HG03280 (cell line): Measurements from ENCODE around the gene KIR3DL2.
"Not testable (repeated sequence)": the region's sequence is repeated elsewhere in the genome, so short reads cannot be mapped to it uniquely, and the experiment has no call there.

Experiments
- ATAC-seq: cut with Tn5 transposase; IDR thresholded peaks from one replicate; pipeline ENCODE4 v1.9.1; 2021; ENCODE audit warnings: mild to moderate bottlenecking, moderate library complexity; ENCODE audit not compliant: unreplicated experiment

KIR3DL2 gene

DNA sequence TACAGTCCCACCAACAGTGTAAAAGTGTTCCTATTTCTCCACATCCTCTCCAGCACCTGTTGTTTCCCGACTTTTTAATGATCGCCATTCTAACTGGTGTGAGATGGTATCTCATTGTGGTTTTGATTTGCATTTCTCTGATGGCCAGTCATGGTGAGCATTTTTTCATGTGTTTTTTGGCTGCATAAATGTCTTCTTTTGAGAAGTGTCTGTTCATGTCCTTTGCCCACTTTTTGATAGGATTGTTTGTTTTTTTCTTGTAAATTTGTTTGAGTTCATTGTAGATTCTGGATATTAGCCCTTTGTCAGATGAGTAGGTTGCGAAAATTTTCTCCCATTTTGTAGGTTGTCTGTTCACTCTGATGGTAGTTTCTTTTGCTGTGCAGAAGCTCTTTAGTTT, 13.2 kb downstream of the KIR3DL2 start:
- ATAC-seq: not testable (repeated sequence)

DNA sequence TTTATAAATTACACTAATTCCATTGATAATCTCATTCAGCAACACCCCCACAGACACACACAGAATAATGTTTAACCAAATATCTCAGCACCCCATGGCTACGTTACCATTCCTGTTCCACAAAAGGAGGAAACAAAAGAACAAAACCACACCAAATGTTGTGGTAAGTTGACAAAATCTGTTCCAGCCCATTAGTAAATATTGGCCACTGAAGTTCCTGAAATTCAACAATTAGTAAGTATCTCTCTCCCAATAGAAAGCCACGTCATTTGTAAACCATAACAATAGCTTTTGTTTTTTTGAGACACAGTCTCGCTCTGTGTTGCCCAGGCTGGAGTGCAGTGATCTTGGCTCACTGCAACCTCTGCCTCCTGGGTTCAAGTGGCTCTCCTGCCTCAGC, 21.5 kb downstream of the KIR3DL2 start:
- ATAC-seq: no peak

DNA sequence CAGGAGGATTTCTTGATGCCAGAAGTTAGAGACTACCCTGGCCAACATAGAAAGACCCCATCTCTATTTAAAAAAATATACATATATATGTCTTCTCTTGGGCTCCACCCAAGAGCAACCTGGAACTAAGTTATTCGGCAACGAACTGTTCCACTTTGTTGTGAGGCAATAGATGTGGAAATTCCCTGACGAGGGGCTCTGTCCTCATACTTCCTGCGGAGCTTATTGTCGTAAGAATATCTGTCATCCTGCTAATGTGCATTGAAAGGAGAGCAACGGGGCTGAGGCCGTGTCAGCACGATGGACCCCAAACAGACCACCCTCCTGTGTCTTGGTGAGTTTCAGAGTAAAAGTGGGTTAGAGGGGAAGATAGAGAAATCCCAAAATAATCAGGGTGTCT, 23.7 kb downstream of the KIR3DL2 start, which contains the start of gene FCAR:
TSS of gene FCAR (plus strand) at position 246 of the 400 bp plus-strand sequence. CDS start at position 301, 55 bp downstream.
- no peak for ATAC-seq

DNA sequence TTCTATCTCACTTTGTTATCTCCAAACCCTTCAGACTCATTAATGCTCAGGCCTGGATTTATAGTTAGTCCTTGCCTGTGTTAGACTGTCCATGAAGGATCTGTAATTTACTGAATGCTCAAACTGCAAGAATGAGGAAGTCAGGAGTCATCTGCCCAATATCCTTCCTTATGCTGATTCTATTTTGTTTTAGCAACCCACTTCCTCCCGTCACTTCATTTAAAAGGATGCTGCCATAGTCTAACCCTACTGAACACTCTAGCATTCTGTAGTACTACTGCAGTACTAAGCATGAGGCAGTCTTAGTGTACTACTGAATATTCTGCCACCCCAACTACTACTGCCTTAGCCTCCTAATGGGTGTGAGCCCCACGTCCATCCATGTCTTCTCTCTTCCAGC, 25.3 kb downstream of the KIR3DL2 start:
- no peak for ATAC-seq

DNA sequence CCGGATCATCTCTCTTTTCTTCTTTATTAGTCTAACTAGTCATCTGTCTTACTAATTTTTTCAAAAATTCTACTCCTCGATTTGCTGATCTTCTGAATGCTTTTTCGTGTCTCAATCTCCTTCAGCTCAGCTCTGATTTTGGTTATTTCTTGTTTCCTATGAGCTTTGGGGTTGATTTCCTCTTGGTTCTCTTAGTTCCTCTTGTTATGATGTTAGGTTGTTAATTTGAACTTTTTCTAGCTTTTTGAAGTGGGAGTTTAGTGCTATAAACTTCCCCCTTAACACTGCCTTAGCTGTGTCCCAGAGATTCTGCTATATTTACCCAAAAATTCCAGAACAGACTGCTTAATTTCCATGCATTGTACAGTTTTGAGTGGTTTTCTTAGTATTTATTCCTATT, 27.2 kb downstream of the KIR3DL2 start:
- ATAC-seq: no peak

DNA sequence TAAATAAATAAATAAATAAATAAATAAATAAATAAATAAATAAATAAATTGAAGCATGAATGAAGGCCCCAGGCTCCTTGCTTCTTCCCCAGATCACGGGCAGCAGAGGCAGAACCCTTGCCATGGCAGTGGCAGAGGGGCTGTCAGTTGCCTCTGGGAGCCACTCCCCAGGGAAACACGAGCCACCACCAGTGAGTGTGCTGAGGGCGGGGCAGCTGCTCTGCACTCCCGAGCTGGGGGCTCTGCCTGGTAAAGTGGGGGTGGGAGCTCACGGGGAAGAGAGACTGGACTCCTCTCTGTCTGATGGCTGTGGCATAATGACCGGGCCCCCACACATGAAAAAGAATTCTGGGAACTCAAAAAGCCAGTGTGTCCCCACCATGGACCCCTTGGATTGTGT, 31.6 kb downstream of the KIR3DL2 start:
- no peak for ATAC-seq

DNA sequence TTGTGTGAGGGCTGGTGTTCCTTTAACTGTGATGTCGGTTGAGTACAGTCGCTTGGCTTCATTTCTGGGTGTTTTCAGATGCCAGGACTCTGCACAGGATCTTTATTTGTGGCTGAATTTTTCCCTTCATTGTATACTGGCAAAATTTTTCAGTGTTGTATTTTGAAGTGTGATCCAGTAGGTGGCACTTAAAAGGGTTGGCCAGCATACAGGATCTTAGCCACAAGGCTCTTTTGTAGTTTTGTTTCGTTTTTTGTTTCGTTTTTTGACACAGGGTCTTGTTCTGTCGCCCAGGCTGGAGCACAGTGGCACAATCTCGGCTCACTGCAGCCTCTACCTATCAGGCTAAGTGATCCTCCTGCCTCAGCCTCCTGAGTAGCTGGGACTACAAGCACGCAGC, 32.5 kb downstream of the KIR3DL2 start:
- no peak for ATAC-seq

DNA sequence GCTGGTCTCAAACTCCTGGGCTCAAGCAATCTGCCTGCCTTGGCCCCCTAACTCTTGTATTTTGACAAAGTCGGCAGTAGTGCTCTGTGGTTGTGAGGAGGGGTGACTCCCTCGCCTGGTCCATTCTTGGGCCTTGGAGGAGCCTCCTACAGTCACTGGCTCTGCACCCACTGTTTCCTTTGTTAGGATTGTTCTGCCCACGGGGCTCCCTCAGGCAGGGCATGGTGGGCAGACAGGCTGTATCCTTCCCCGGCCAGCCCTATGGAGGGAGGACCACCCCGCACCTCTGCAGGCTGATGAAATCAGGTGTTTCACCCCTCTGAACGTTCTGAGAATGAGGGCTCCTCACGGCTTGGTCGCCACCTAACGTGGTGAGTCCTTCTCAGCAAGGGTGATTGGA, 33.0 kb downstream of the KIR3DL2 start:
- no peak for ATAC-seq

DNA sequence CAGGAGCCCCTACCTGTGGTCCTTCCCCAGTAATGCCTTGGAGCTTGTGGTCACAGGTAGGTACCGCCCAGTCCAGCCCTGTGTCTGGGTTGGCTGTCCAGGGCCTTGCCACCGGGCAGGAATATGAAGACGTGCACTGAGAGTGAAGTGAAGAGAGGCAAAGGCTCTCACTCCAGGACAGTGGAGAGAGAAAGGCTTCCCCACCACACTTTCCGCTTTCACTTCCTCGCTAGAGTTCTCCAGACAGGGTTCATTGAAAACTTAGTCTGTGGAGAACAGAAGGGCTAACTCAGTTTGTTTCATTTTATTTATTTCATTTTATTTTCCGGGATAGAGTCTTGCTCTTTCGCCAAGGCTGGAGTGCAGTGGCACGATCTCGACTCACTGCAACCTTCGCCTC, 38.0 kb downstream of the KIR3DL2 start:
- ATAC-seq: no peak

DNA sequence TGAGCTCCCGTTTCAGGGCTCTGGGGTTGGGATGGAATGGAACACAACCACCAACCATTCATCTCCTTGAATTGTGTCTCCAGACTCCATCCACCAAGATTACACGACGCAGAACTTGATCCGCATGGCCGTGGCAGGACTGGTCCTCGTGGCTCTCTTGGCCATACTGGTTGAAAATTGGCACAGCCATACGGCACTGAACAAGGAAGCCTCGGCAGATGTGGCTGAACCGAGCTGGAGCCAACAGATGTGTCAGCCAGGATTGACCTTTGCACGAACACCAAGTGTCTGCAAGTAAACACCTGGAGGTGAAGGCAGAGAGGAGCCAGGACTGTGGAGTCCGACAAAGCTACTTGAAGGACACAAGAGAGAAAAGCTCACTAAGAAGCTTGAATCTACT, 39.3 kb downstream of the KIR3DL2 start:
- no peak for ATAC-seq

DNA sequence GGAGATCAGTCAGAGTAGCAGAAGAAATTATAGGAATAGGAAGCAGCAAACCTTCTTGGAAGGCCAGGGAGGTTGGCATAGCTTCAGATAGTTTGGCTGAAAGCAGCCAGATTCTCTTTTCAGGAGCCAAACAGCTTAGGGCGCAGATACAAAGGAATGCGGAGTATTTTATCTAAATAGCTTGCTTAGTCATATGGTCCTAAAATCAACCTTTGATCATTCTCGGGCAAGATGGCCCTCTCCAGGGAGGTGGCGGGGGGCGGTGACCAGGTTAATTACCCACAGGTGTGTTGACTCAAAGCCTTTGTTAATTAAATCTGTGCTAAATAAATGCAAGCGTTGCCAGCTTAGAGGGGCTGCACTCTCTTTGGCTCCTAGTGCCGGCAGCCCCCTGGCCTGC, 43.2 kb downstream of the KIR3DL2 start:
- ATAC-seq: no peak

DNA sequence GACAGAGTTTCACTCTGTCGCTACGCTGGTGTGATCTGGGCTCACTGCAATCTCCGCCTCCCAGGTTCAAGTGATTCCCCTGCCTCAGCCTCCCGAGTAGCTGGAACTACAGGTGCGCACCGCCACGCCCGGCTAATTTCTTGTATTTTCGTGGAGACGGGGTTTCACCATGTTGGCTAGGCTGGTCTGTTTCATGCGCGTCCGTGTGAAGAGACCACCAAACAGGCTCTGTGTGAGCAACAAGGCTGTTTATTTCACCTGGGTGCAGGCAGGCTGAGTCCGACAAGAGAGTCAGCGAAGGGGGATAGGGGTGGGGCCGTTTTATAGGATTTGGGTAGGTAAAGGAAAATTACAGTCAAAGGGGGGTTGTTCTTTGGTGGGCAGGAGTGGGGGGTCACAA, 43.9 kb downstream of the KIR3DL2 start:
- ATAC-seq: not testable (repeated sequence)

DNA sequence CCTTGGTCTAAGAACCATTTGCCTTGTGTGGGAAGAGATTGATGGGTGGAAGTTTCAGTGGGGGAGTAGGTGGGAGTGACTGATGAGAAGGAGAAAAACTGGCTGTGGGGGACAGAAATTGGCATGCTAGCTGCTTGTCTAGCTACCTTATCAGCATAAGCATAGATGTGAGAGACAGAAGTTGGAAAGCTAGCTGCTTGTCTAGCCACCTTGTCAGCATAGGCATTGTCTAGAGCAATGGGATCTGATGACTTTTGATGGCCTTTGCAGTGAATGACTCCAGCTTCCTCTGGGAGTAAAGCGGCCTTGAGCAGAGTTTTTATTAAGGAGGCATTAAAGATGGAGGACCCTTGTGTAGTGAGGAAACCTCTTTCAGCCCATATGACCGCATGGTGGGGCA, 45.8 kb downstream of the KIR3DL2 start:
- ATAC-seq: no peak

DNA sequence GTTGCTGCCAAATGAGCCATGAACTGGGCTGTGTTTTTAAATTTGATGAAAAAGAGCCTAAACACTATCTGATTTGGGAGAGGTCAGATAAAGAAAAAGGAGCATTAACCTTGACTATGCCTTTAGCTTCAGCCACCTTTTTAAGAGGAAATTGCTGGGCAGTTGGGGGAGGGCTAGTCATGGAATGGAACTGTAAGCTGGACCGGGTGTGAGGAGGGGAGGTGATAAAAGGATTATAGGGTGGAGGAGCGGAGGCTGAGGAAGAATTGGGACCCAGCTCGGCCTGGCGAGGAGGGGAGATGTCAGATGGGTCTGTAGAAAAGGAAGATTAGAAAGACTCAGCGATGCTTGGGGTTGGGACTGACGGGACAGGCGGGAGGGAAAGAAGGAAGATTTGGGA, 48.4 kb downstream of the KIR3DL2 start:
- ATAC-seq: not testable (repeated sequence)

DNA sequence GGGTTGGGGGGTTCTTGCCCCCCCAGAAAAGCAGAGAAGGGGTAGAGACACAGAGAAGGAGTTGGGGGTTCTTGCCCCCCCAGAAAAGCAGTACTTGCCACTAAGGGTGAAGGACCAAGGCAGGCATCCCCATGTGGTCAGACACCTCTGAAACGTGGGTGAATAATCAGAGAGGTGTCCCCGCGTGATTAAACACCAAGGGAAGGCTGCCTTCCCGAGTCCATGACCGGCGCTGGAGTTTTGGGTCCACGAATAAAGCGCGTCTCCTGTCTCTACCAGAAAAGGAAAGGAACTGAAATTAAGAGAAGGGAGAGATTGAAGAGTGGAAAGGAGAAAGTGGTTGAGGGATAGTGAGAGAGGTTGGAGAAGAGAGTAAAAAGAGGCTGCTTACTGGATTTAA, 49.4 kb downstream of the KIR3DL2 start:
- not testable (repeated sequence) for ATAC-seq

DNA sequence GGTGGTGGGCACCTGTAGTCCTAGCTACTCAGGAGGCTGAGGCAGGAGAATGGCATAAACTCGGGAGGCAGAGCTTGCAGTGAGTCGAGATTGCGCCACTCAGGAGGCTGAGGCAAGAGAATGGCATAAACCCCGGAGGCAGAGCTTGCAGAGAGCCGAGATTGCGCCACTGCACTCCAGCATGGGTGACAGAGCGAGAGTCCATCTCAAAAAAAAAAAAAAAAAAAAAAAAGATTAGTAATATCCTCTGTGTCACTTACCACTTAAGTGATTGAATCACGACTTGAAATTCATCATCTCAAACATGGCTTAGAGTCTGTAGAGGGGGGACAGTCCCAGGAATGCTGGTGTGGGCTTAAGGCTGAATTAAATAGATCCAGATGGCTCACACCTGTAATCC, 50.9 kb downstream of the KIR3DL2 start:
- not testable (repeated sequence) for ATAC-seq

DNA sequence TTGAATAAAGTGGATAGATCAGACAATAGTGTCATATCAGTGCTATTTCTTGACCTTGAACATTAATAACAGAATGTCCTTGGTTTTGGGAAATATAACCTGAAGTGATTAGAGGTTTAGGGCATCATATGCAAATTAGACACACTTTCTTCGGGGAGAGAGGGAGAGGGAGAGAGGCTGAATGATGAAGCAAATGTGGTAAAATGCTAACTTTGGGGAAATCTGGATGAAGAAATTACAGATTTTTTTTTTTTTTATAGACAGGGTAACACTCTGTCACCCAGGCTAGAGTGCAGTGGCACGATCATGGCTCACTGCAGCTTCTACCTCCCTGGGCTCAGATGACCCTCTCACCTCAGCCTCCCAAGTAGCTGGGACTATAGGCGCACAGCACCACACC, 51.8 kb downstream of the KIR3DL2 start:
- no peak for ATAC-seq

DNA sequence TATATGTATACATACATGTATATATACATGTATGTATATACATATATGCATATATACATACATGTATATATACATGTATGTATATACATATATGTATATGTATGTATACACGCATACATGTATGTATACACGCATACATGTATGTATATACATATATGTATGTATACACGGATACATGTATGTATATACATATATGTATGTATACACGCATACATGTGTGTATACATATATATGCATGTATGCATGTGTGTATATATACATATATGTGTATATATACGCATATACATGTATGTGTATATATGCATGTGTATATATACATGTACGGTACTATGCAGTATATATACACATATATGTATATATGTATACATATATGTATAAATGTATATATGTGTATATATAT, 53.1 kb downstream of the KIR3DL2 start:
- no peak for ATAC-seq

DNA sequence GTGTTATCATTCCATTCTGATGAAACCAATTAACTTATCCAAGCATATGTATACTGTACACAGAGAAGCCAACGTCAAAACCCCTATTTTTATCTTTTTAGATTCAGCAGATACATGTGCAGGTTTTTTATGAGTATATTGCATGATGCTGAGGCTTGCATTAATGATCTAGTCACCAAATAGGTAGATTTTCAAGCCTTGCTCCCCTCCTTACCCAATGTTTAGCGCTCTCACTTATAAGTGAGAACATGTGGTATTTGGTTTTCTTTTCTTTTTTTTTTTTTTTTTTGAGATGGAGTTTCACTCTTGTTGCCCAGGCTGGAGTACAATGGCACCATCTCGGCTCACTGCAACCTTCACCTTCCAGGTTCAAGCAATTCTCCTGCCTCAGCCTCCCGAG, 54.0 kb downstream of the KIR3DL2 start:
- ATAC-seq: not testable (repeated sequence)

DNA sequence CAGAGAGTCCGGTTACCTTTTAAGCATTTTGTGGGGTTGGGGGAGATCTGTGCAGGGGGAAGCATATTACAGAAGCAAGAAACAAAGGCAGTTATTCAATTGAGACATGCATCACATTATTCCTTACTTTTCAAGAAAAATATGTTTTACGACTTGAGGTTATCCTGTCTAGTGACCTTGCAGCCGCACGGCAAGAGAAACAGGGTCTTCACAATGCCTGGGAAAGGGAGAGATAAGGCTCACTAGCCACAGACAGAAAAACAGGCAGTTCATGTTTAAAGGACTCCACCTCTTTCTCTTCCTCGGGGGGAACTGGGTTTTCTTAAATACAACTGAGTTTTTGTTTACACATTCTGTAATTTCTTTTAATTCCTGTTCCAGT, 55.2 kb downstream of the KIR3DL2 start:
- ATAC-seq: no peak

DNA sequence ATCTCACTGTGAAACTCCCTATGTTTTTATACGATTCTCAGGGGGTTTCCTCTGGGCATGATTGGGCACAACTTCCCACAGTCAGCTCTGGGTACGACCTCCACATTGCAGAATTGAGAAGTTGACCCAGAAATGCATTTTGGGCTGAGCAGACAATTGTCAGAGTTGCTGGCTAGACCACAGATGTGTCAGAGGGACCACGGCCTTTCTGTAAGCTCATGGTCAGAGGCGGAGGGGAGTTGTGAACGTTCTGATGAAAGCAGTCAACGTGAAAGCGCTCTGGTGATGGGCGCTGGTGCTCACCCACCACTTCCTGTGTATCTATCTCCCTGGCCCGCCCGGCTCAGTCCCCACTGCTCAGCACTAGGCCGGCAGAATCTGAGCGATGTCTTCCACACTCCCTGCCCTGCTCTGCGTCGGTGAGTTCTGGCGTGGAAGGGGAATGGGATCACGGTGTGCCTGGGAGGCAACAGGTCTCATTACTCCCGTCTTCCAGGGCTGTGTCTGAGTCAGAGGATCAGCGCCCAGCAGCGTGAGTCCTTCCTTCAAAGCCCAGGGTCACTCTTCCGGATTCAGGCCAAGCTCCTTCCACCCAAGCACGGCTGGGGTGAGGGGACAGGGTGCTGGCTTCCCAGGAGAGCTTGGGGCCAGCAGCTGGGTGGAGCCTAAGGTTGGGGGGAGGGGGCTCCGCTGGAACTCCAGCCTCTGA, 55.7 kb downstream of the KIR3DL2 start, which contains the start of gene NCR1:
TSS of gene NCR1 (plus strand) at position 346 of the 709 bp plus-strand sequence. CDS start at position 386, 40 bp downstream.
- ATAC-seq: no peak

DNA sequence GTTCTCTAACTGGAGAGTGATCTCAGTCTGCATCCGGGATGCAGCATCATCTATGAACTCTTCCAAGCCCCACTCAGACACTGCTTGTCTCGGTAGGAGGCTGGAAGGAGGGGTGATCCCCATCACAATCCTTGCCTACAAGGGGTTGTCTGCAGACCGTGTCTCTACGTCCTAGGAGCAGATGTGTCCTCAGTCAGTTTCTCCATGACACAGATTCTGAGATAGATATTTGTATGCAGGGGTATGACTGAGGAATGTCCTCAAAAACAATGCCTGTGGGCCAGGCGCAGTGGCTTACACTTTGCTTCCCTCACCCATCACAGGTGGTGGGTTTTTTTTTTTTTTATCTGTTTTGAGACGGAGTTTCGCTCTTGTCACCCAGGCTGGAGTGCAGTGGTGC, 56.6 kb downstream of the KIR3DL2 start:
- ATAC-seq: no peak

DNA sequence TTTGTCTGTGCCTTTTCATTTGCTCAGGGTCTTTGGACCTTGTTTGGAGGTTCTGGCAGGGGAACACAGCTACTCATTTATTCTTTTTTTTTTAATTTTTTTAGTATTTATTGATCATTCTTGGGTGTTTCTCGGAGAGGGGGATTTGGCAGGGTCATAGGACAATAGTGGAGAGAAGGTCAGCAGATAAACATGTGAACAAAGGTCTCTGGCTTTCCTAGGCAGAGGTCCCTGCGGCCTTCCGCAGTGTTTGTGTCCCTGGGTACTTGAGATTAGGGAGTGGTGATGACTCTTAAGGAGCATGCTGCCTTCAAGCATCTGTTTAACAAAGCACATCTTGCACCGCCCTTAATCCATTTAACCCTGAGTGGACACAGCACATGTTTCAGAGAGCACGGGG, 57.7 kb downstream of the KIR3DL2 start:
- not testable (repeated sequence) for ATAC-seq
